ENCODE measurements around the gene PFDN6. TPM values are rescaled to one million over a fixed set of nuclear protein-coding genes. Genes with fewer than 3 reads are reported as not detected.

PFDN6 gene
- total and polyA plus RNA-seq, 2 of the 13 experiments (the other 11 are each of a cell fraction or from before 2014, with no cell fraction given): 75.5 to 87.0 TPM

- TF ChIP-seq MXD1 (CRISPR knock-in tag; IDR thresholded peaks at IDR 0.05) (no peak), ZNF232 (CRISPR knock-in tag; IDR thresholded peaks at IDR 0.05; ENCODE audit: borderline replicate concordance) (no peak), ZNF639 (CRISPR knock-in tag; conservative IDR thresholded peaks at IDR 0.05) (no peak), ATF1 (CRISPR knock-in tag; IDR thresholded peaks at IDR 0.05) (no peak), ZNF781 (CRISPR knock-in tag; IDR thresholded peaks at IDR 0.05; ENCODE audit: borderline replicate concordance, not compliant biosample characterization) (no peak), ZFP90 (CRISPR knock-in tag; IDR thresholded peaks at IDR 0.05; ENCODE audit: borderline replicate concordance) (no peak), ZNF839 (CRISPR knock-in tag; IDR thresholded peaks at IDR 0.05; ENCODE audit: borderline replicate concordance) (no peak), ZNF780A (CRISPR knock-in tag; IDR thresholded peaks at IDR 0.05) (no peak), NFYB (CRISPR knock-in tag; IDR thresholded peaks at IDR 0.05) (no peak), HHEX (CRISPR knock-in tag; IDR thresholded peaks at IDR 0.05) (no peak), ZFY (CRISPR knock-in tag; IDR thresholded peaks at IDR 0.05) (no peak)
Observed at GRCh38 chr6:33243476-33243875, 45.9 kb upstream of the PFDN6 start (continued).
